NT2/D1 (cell line): ENCODE measurements around the gene PHRF1.
"Not testable (repeated sequence)": the region's sequence is repeated elsewhere in the genome, so short reads cannot be mapped to it uniquely, and the experiment has no call there.

Experiments used
- DNase-seq: peaks from one replicate; pipeline ENCODE4 v3.0.0-alpha.2; 2011; ENCODE audit warnings: low read depth, low spot score
- H3K27me3 ChIP-seq: 2 replicates; pipeline ENCODE4 v1.6.0; 2011; ENCODE audit warnings: mild to moderate bottlenecking; ENCODE audit not compliant: insufficient read length, insufficient read depth
- H3K36me3 ChIP-seq: 2 replicates; pipeline ENCODE4 v1.6.1; 2011; ENCODE audit warnings: mild to moderate bottlenecking, low read length, mixed read lengths; ENCODE audit not compliant: insufficient read depth, insufficient read length
- H3K4me1 ChIP-seq: 2 replicates; pipeline ENCODE4 v1.5.1; 2011; ENCODE audit not compliant: insufficient read depth, insufficient read length
- H3K4me3 ChIP-seq: 2 replicates; pipeline ENCODE4 v1.5.1; 2011; ENCODE audit warnings: low read depth; ENCODE audit not compliant: insufficient read length
- H3K9ac ChIP-seq: 2 replicates; pipeline ENCODE4 v1.6.0; 2011; ENCODE audit warnings: low read depth; ENCODE audit not compliant: insufficient read length
- H3K9me3 ChIP-seq: 2 replicates; pipeline ENCODE4 v1.5.1; 2011; ENCODE audit warnings: mild to moderate bottlenecking, low read length; ENCODE audit not compliant: insufficient read depth
- SUZ12 ChIP-seq: IDR thresholded peaks from 2 replicates; pipeline ENCODE4 v1.6.1; 2011; ENCODE audit not compliant: insufficient read length, insufficient read depth; ENCODE audit errors: extremely low read depth
- YY1 ChIP-seq: IDR thresholded peaks from 2 replicates; pipeline ENCODE4 v1.6.1; 2011; ENCODE audit not compliant: insufficient read length, insufficient read depth
- ZNF274 ChIP-seq: IDR thresholded peaks from 2 replicates; pipeline ENCODE4 v1.6.1; 2011; ENCODE audit warnings: mild to moderate bottlenecking, low read depth, low read length

Gene PHRF1

GRCh38 chr11:640021-640706 lies 63.9 kb downstream of the PHRF1 start:
- H3K9me3 ChIP-seq: no peaks in the 10 kb centered on the region
- no peak overlapping the region for H3K9ac ChIP-seq
- H3K27me3 ChIP-seq: no peaks in the 10 kb centered on the region
- peaks cover 40% of the 10 kb centered on the region for H3K4me1 ChIP-seq
- TF ChIP-seq SUZ12: no peak
- no peak for TF ChIP-seq ZNF274
- TF ChIP-seq YY1: no peak
- DNase-seq: no peak
- H3K4me3 ChIP-seq: no peak overlapping the region
- H3K36me3 ChIP-seq: peaks cover 61% of the 10 kb centered on the region

- Histone ChIP-seq H3K36me3 (peaks cover 56% of the 10 kb centered on the region), H3K9me3 (no peaks in the 10 kb centered on the region), H3K27me3 (no peaks in the 10 kb centered on the region), H3K4me1 (peaks cover 41% of the 10 kb centered on the region), H3K9ac (peak overlapping the region; percentile 32), H3K4me3 (no peak overlapping the region)
- no peak for DNase-seq
- TF ChIP-seq YY1 (no peak), SUZ12 (no peak), ZNF274 (no peak)
These were observed 65.6 kb downstream of the PHRF1 start for GRCh38 chr11:641806-642370.

GRCh38 chr11:643366-643765 lies 67.1 kb downstream of the PHRF1 start:
- Histone ChIP-seq H3K4me3 (no peak overlapping the region), H3K4me1 (peaks cover 29% of the 10 kb centered on the region), H3K27me3 (no peaks in the 10 kb centered on the region), H3K36me3 (peaks cover 56% of the 10 kb centered on the region), H3K9ac (peak overlapping the region; percentile 56), H3K9me3 (no peaks in the 10 kb centered on the region)
- no peak for DNase-seq
- TF ChIP-seq ZNF274: no peak
- no peak for TF ChIP-seq SUZ12
- no peak for TF ChIP-seq YY1

- Histone ChIP-seq H3K36me3 (peaks cover 56% of the 10 kb centered on the region), H3K27me3 (no peaks in the 10 kb centered on the region), H3K9me3 (no peaks in the 10 kb centered on the region), H3K9ac (no peak overlapping the region), H3K4me3 (no peak overlapping the region), H3K4me1 (peaks cover 27% of the 10 kb centered on the region)
- no peak for DNase-seq
- TF ChIP-seq YY1: no peak
- TF ChIP-seq SUZ12: no peak
- no peak for TF ChIP-seq ZNF274
These were observed 67.8 kb downstream of the PHRF1 start for GRCh38 chr11:643849-644738.

- TF ChIP-seq SUZ12: no peak
- no peak for TF ChIP-seq ZNF274
- TF ChIP-seq YY1: no peak
- Histone ChIP-seq H3K9me3 (no peaks in the 10 kb centered on the region), H3K27me3 (no peaks in the 10 kb centered on the region), H3K36me3 (peaks cover 56% of the 10 kb centered on the region), H3K4me3 (no peak overlapping the region), H3K4me1 (peaks cover 19% of the 10 kb centered on the region), H3K9ac (no peak overlapping the region)
- no peak for DNase-seq
These were observed 69.3 kb downstream of the PHRF1 start for GRCh38 chr11:645536-645935.

- DNase-seq: no peak
- peaks cover 12% of the 10 kb centered on the region for H3K4me1 ChIP-seq
These were observed 69.9 kb downstream of the PHRF1 start for GRCh38 chr11:646214-646613.

GRCh38 chr11:647672-648158 lies 71.4 kb downstream of the PHRF1 start:
- H3K36me3 ChIP-seq: peaks cover 46% of the 10 kb centered on the region
- H3K4me3 ChIP-seq, H3K27me3 ChIP-seq, DNase-seq, H3K4me1 ChIP-seq, H3K9me3 ChIP-seq, H3K9ac ChIP-seq: not testable (repeated sequence)

More at GRCh38 chr11:646214-646613, 69.9 kb downstream of the PHRF1 start:
- Histone ChIP-seq H3K4me3 (no peak overlapping the region), H3K9me3 (no peaks in the 10 kb centered on the region), H3K27me3 (no peaks in the 10 kb centered on the region), H3K36me3 (peaks cover 53% of the 10 kb centered on the region), H3K9ac (peak overlapping the region; percentile 0)
- TF ChIP-seq YY1 (no peak), ZNF274 (no peak), SUZ12 (no peak)
